ENCODE results near the gene CCDC172. TPM values are rescaled to one million over a fixed set of nuclear protein-coding genes. Genes with fewer than 3 reads are reported as not detected.

CCDC172 gene
- total RNA-seq, 1 donor from 2014 or later, result not detected

- Mint-ChIP-seq H3K9me3 (no peaks in the 10 kb centered on the region), H3K36me3 (no peaks in the 10 kb centered on the region), H3K27ac (no peak overlapping the region), H3K4me3 (no peak overlapping the region), H3K27me3 (ENCODE audit: low read depth) (peaks cover 44% of the 10 kb centered on the region), H3K4me1 (no peaks in the 10 kb centered on the region)
- DNase-seq (ENCODE audit: low spot score in 2 of 2, unreplicated experiment in 2 of 2), result no peak
- TF ChIP-seq, protein P1, sequence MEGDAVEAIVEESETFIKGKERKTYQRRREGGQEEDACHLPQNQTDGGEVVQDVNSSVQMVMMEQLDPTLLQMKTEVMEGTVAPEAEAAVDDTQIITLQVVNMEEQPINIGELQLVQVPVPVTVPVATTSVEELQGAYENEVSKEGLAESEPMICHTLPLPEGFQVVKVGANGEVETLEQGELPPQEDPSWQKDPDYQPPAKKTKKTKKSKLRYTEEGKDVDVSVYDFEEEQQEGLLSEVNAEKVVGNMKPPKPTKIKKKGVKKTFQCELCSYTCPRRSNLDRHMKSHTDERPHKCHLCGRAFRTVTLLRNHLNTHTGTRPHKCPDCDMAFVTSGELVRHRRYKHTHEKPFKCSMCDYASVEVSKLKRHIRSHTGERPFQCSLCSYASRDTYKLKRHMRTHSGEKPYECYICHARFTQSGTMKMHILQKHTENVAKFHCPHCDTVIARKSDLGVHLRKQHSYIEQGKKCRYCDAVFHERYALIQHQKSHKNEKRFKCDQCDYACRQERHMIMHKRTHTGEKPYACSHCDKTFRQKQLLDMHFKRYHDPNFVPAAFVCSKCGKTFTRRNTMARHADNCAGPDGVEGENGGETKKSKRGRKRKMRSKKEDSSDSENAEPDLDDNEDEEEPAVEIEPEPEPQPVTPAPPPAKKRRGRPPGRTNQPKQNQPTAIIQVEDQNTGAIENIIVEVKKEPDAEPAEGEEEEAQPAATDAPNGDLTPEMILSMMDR (IDR thresholded peaks at IDR 0.05; ENCODE audit: unreplicated experiment), result no peak
These were observed 4.9 kb downstream of the CCDC172 start for GRCh38 chr10:116329153-116329552.

GRCh38 chr10:116331815-116332214 lies 7.6 kb downstream of the CCDC172 start:
- Mint-ChIP-seq H3K9me3 (no peaks in the 10 kb centered on the region), H3K4me1 (no peaks in the 10 kb centered on the region), H3K36me3 (no peaks in the 10 kb centered on the region), H3K4me3 (no peak overlapping the region), H3K27me3 (ENCODE audit: low read depth) (peaks cover 19% of the 10 kb centered on the region), H3K27ac (no peak overlapping the region)
- TF ChIP-seq, protein P1 (IDR thresholded peaks at IDR 0.05; ENCODE audit: unreplicated experiment), result no peak
- DNase-seq (ENCODE audit: low spot score in 2 of 2, unreplicated experiment in 2 of 2), result no peak

- H3K27me3 Mint-ChIP-seq (ENCODE audit: low read depth), result peaks cover 17% of the 10 kb centered on the region
- H3K4me1 Mint-ChIP-seq, result no peaks in the 10 kb centered on the region
- H3K9me3 Mint-ChIP-seq, result no peaks in the 10 kb centered on the region
- H3K27ac Mint-ChIP-seq, result no peak overlapping the region
- no peak overlapping the region for H3K4me3 Mint-ChIP-seq
- TF ChIP-seq, protein P1 (IDR thresholded peaks at IDR 0.05; ENCODE audit: unreplicated experiment), result no peak
- H3K36me3 Mint-ChIP-seq, result no peaks in the 10 kb centered on the region
- no peak for DNase-seq (ENCODE audit: low spot score in 2 of 2, unreplicated experiment in 2 of 2)
These were observed 12.6 kb downstream of the CCDC172 start for GRCh38 chr10:116336866-116337265.

DNA sequence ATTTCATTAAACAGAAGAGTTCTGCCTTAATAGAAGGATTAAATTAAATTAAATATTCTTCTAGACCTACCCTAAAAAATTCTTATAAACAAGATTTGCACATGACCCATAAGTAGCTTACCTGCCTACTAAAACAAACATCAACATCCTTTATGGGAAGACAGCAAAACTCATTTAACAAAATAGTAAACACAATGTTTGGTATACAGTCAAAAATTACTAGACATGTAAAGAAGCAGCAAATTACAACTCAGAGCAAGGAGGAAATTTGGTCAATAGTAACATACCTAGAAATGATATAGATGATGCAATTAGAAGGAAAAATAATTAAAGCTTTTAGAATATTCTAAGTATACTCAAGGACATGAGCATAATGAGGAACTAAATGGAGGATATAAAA lies 27.9 kb downstream of the CCDC172 start:
- no peaks in the 10 kb centered on the region for H3K36me3 Mint-ChIP-seq
- H3K27ac Mint-ChIP-seq, result no peak overlapping the region
- no peak for DNase-seq (ENCODE audit: low spot score in 2 of 2, unreplicated experiment in 2 of 2)
- H3K4me1 Mint-ChIP-seq, result no peaks in the 10 kb centered on the region
- H3K27me3 Mint-ChIP-seq (ENCODE audit: low read depth), result peaks cover under 1% of the 10 kb centered on the region
- H3K9me3 Mint-ChIP-seq, result peaks cover 17% of the 10 kb centered on the region
- TF ChIP-seq, protein P1 (IDR thresholded peaks at IDR 0.05; ENCODE audit: unreplicated experiment), result no peak
- H3K4me3 Mint-ChIP-seq, result no peak overlapping the region

DNA sequence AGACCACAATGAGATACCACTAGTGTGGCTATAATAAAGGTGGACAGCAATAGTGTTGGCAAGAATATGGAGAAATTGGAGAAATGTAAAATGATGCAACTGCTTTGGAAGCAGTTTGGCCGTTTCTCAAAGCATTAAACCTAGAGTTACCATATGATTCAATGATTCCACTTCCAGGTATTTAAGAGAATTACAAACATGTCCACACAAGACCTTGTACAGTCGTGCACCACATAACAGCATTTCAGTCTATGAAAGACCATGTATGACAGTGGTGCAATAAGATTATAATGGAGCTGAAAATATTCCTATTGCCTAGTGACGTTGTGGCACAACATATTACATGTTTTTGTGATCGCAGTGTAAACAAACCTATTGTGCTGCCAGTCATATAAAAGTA lies 29.6 kb downstream of the CCDC172 start:
- TF ChIP-seq, protein P1 (IDR thresholded peaks at IDR 0.05; ENCODE audit: unreplicated experiment), result no peak
- Mint-ChIP-seq H3K27me3 (ENCODE audit: low read depth) (no peaks in the 10 kb centered on the region), H3K4me1 (no peaks in the 10 kb centered on the region)

DNA sequence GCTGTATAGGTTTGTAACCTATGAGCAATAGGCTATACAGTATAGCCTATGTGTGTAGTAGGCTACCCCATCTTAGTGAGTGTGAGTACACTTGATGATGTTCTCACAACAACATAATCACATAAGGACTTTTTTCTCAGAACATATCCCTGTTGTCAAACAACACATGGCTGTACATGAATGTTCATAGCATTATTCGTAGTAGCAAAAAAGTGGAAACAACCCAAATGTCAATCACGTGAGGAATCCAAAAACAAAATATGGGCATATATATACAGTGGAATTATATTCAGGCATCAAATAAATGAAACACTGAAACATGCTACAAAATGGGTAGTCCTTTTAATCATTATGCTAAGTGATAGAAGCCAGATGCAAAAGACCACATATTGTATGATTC lies 31.1 kb downstream of the CCDC172 start:
- Mint-ChIP-seq H3K4me1 (no peaks in the 10 kb centered on the region), H3K36me3 (no peaks in the 10 kb centered on the region), H3K9me3 (peaks cover 17% of the 10 kb centered on the region), H3K27me3 (ENCODE audit: low read depth) (peaks cover 6% of the 10 kb centered on the region), H3K27ac (no peak overlapping the region), H3K4me3 (no peak overlapping the region)
- TF ChIP-seq, protein P1 (IDR thresholded peaks at IDR 0.05; ENCODE audit: unreplicated experiment), result no peak
- DNase-seq (ENCODE audit: low spot score in 2 of 2, unreplicated experiment in 2 of 2), result no peak

More for the DNA sequence above, 29.6 kb downstream of the CCDC172 start:
- Mint-ChIP-seq H3K4me3 (no peak overlapping the region), H3K9me3 (peaks cover 17% of the 10 kb centered on the region), H3K36me3 (no peaks in the 10 kb centered on the region), H3K27ac (no peak overlapping the region)
- no peak for DNase-seq (ENCODE audit: low spot score in 2 of 2, unreplicated experiment in 2 of 2)

Data from mesothelial cell of epicardium (in vitro differentiated cells).